Measurements from ENCODE around the gene STMN3. TPM values are rescaled to one million over a fixed set of nuclear protein-coding genes. Genes with fewer than 3 reads are reported as not detected.

STMN3 gene
- total and polyA plus RNA-seq, 2 of the 8 experiments (the other 6 are each of a cell fraction or from before 2014, with no cell fraction given): 51.5 to 63.1 TPM

DNA sequence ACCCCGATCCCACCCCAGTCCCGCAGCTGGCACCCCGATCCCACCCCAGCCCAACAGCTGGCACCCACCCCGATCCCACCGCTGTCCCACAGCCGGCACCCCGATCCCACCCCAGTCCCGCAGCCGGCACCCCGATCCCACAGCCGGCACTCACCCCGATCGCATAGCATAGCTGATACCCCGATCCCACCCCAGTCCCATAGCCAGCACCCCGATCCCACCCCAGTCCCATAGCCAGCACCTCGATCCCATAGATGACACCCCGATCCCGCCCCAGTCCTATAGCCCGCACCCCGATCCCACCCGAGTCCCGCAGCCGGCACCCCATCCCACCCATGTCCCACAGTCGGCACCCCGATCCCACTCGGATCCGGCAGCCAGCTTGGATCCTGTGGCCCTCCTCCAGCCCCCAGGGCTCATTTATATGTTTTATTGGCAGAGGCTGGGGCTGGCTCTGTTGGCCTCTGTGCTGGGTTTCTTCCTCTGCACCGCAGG lies 25.4 kb downstream of the STMN3 start (continued):
- TF ChIP-seq, protein P1, sequence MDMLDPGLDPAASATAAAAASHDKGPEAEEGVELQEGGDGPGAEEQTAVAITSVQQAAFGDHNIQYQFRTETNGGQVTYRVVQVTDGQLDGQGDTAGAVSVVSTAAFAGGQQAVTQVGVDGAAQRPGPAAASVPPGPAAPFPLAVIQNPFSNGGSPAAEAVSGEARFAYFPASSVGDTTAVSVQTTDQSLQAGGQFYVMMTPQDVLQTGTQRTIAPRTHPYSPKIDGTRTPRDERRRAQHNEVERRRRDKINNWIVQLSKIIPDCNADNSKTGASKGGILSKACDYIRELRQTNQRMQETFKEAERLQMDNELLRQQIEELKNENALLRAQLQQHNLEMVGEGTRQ (IDR thresholded peaks at IDR 0.05; ENCODE audit: low read length): no peak
- TF ChIP-seq BACH1 (IDR thresholded peaks at IDR 0.05; ENCODE audit: low read length) (no peak), TBP (IDR thresholded peaks at IDR 0.05; ENCODE audit: low read depth, low read length) (no peak), RAD21 (IDR thresholded peaks at IDR 0.05 in 1 of 2, conservative IDR thresholded peaks at IDR 0.05 in 1 of 2; ENCODE audit: low read depth in 2 of 2, low read length in 2 of 2) (no peak), RNF2 (IDR thresholded peaks at IDR 0.05; ENCODE audit: borderline replicate concordance, low read depth, low read length, missing control alignments, poor library complexity, severe bottlenecking) (no peak), POLR2A (IDR thresholded peaks at IDR 0.05; ENCODE audit: control extremely low read depth in 1 of 2, low read depth in 2 of 2, low read length in 2 of 2) (no peak), HDAC2 (IDR thresholded peaks at IDR 0.05; ENCODE audit: borderline replicate concordance in 1 of 2, low read depth in 2 of 2, low read length in 2 of 2) (no peak), TAF7 (optimal IDR thresholded peaks at IDR 0.05; ENCODE audit: borderline replicate concordance, low read depth, low read length) (no peak), BCL11A (IDR thresholded peaks at IDR 0.05; ENCODE audit: low read depth in 2 of 2, low read length in 2 of 2) (no peak)
- TF ChIP-seq, protein P2, sequence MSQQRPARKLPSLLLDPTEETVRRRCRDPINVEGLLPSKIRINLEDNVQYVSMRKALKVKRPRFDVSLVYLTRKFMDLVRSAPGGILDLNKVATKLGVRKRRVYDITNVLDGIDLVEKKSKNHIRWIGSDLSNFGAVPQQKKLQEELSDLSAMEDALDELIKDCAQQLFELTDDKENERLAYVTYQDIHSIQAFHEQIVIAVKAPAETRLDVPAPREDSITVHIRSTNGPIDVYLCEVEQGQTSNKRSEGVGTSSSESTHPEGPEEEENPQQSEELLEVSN (IDR thresholded peaks at IDR 0.05): no peak

All from H1 (cell line).